Measurements from ENCODE around the gene LIFR. TPM values are rescaled to one million over a fixed set of nuclear protein-coding genes. Genes with fewer than 3 reads are reported as not detected.
"Not testable (repeated sequence)": the region's sequence is repeated elsewhere in the genome, so short reads cannot be mapped to it uniquely, and the experiment has no call there.

The LIFR gene
- polyA plus RNA-seq, 12 donors = 39.0 to 63.8 (median 44.4) TPM; not detected in 1

- no peak for DNase-seq
Measured at GRCh38 chr5:38519476-38519875, 37.0 kb downstream of the LIFR start.

- DNase-seq = no peak
Measured at GRCh38 chr5:38518341-38518740, 38.1 kb downstream of the LIFR start.

GRCh38 chr5:38516649-38517048 lies 39.8 kb downstream of the LIFR start:
- DNase-seq = not testable (repeated sequence)

- no peak for DNase-seq
Measured at GRCh38 chr5:38515646-38516045, 40.8 kb downstream of the LIFR start.

- DNase-seq = no peak
Measured at GRCh38 chr5:38515092-38515491, 41.4 kb downstream of the LIFR start.

- peak; percentile 14 for DNase-seq
Measured at GRCh38 chr5:38509185-38509584, 47.3 kb downstream of the LIFR start.

- no peak for DNase-seq
Measured at GRCh38 chr5:38506302-38506701, 50.1 kb downstream of the LIFR start.

- DNase-seq = no peak
Measured at GRCh38 chr5:38500573-38501260, 55.7 kb downstream of the LIFR start.

- no peak for DNase-seq
Measured at GRCh38 chr5:38497946-38498345, 58.5 kb downstream of the LIFR start.

GRCh38 chr5:38494763-38495162 lies 61.7 kb downstream of the LIFR start:
- DNase-seq = no peak

- DNase-seq = no peak
Measured at GRCh38 chr5:38494175-38494574, 62.3 kb downstream of the LIFR start.

- no peak for DNase-seq
Measured at GRCh38 chr5:38483805-38484398, 72.5 kb downstream of the LIFR start.

- DNase-seq = no peak
Measured at GRCh38 chr5:38479315-38479904, 77.0 kb downstream of the LIFR start.

- no peak for DNase-seq
Measured at GRCh38 chr5:38478878-38479277, 77.6 kb downstream of the LIFR start.

- DNase-seq = no peak
Measured at GRCh38 chr5:38478166-38478565, 78.3 kb downstream of the LIFR start.

- no peak for DNase-seq
Measured at GRCh38 chr5:38473008-38473407, 83.4 kb downstream of the LIFR start.

GRCh38 chr5:38472541-38472940 lies 83.9 kb downstream of the LIFR start:
- DNase-seq = no peak

- no peak for DNase-seq
Measured at GRCh38 chr5:38471709-38472108, 84.7 kb downstream of the LIFR start.

GRCh38 chr5:38469707-38470267 lies 86.7 kb downstream of the LIFR start:
- no peak for DNase-seq

GRCh38 chr5:38468978-38469706 lies 87.3 kb downstream of the LIFR start:
- DNase-seq = peak; percentile 84

GRCh38 chr5:38468202-38468673 lies 88.2 kb downstream of the LIFR start:
- DNase-seq = no peak

GRCh38 chr5:38467353-38468040 lies 88.9 kb downstream of the LIFR start:
- peak; percentile 68 for DNase-seq
